Superior temporal gyrus (tissue), 1 donor: ENCODE measurements around the gene CDK8.

Source experiments
- DNase-seq: peaks from one replicate; pipeline ENCODE4 v3.0.0-alpha.2; 2016; ENCODE audit errors: extremely low spot score

CDK8 gene

GRCh38 chr13:26442541-26442940 is 188.6 kb downstream of the CDK8 start:
- DNase-seq = peak; percentile 17

GRCh38 chr13:26445092-26445491 is 191.2 kb downstream of the CDK8 start:
- DNase-seq = no peak

GRCh38 chr13:26446751-26447150 is 192.8 kb downstream of the CDK8 start:
- DNase-seq = no peak

GRCh38 chr13:26448032-26448431 is 194.1 kb downstream of the CDK8 start:
- DNase-seq = no peak

- no peak for DNase-seq
Observed at GRCh38 chr13:26449063-26449848, 195.3 kb downstream of the CDK8 start.
